Subcutaneous adipose tissue (tissue), 4 donors: ENCODE data around the gene SPATS2. TPM values are rescaled to one million over a fixed set of nuclear protein-coding genes. Genes with fewer than 3 reads are reported as not detected.

ENCODE experiments used
- total RNA-seq, 4 donors: library from RNA; depleted of rRNA; stranded (reverse); fragments of >200 nt; gene quantifications; one replicate each; pipeline ENCODE4 v1.1.0, GENCODE V29; 2016
- TF ChIP-seq, protein P1 (sequence below): fragments of 450-650 bp; IDR thresholded peaks from one replicate; pipeline ENCODE4 v1.5.1; 2016; ENCODE audit warnings: low read depth, mild to moderate bottlenecking, control low read depth, antibody characterized with exemption, moderate library complexity

SPATS2 gene
- total RNA-seq, 4 donors from 2014 or later: 10.1 to 19.5 (median 12.3) TPM

DNA sequence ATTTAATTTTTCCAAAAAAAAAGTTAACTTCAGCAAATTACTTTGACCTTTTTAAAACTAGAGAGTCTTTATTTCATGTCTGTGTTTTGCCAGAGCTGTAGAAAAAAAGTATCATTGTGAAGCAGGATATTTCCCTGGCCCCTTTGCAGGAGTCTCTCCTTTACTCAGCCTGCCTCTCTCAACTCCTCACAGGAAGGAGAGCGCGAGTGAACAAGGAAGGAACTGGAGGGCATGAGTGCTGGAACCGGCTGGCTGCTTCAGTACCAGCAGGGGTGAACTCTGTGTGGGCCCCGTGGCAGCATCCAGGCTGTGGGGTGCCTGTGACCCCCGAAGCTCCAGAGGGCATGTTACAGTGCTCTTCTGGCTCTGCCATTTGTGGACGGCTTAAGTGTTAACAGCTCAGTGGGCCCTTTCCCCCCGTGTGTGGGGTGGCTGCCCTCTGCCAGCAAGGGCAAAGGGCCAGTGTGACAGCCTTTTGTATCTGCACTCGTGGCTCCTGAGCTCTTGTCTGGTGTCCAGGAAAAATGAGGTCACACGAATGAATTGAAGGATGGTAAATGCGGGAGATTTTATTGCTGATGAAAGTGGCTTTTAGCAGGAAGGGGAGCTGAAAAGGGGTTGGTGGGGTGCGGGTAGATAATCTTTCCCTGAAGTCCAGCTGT is 95.0 kb downstream of the SPATS2 start:
- TF ChIP-seq, protein P1, sequence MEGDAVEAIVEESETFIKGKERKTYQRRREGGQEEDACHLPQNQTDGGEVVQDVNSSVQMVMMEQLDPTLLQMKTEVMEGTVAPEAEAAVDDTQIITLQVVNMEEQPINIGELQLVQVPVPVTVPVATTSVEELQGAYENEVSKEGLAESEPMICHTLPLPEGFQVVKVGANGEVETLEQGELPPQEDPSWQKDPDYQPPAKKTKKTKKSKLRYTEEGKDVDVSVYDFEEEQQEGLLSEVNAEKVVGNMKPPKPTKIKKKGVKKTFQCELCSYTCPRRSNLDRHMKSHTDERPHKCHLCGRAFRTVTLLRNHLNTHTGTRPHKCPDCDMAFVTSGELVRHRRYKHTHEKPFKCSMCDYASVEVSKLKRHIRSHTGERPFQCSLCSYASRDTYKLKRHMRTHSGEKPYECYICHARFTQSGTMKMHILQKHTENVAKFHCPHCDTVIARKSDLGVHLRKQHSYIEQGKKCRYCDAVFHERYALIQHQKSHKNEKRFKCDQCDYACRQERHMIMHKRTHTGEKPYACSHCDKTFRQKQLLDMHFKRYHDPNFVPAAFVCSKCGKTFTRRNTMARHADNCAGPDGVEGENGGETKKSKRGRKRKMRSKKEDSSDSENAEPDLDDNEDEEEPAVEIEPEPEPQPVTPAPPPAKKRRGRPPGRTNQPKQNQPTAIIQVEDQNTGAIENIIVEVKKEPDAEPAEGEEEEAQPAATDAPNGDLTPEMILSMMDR: no peak

DNA sequence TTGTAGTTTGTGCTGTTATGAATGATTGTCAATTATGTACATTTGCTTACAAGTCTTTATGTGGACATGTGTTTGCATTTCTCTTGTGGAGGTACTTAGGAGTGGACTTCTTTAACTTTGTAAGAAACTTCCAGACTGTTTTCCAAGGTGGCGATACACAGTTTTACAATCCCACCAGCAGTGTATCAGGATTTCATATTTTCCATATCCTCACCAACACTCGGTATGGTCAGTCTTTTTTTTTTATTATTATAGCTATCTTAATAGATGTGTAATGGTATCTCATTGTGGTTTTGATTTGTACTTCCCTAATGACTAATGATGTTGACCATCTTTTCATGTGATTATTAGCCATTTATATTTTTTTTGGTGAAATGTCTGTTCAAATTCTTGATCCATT is 97.9 kb downstream of the SPATS2 start:
- TF ChIP-seq, protein P1: no peak

DNA sequence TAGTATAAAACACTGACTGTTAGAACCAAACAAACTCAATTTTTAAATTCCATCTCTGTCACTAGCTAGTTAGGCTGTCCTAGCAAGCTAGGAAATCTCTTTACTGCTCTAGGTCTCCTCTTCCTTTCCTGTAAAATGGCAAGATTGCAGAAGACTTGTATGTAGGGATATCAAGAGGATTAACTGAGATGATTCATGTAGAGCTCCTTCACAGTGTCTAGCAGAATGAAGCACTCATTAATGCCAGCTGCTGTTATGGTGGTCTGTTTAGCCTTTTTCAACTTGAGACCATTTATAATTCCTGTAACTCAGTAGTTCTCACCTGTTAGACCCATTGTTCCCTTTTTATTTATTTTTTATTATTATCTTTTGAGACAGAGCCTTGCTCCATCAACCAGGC is 103.7 kb downstream of the SPATS2 start:
- TF ChIP-seq, protein P1: no peak

DNA sequence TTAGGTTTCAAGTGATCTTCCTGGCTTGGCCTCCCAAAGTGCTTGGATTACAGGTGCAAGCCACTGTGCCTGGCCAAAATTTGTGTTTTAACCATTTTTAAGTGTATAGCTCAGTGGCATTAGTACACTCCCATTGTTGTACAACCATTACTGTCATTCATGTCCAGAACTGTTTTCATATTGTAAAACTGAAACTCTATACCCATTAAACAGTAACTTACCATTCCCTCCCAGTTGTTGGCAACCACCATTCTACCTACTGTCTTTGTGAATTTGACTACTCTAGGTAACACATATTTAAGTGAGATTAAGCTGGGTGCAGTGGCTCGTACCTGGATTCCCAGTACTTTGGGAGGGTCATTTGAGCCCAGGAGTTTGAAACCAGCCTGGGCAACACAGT is 104.3 kb downstream of the SPATS2 start:
- TF ChIP-seq, protein P1: no peak

DNA sequence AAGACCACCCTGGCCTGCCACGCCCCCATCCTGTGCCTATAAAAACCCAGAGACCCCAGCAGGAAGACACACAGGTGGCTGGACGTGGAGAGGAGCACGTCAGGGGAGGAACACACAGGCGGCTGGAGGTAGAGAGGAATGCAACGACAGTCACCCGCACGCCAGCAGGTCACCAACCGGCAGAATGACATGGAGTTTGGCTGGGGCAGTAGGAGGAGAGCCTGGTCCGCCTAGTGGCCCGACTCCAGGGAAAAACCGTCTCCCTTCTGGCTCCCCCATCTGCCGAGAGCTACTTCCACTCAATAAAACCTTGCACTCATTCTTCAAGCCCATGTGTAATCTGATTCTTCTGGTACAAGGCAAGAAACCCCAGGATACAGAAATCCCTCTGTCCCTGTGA is 108.8 kb downstream of the SPATS2 start:
- TF ChIP-seq, protein P1: no peak

DNA sequence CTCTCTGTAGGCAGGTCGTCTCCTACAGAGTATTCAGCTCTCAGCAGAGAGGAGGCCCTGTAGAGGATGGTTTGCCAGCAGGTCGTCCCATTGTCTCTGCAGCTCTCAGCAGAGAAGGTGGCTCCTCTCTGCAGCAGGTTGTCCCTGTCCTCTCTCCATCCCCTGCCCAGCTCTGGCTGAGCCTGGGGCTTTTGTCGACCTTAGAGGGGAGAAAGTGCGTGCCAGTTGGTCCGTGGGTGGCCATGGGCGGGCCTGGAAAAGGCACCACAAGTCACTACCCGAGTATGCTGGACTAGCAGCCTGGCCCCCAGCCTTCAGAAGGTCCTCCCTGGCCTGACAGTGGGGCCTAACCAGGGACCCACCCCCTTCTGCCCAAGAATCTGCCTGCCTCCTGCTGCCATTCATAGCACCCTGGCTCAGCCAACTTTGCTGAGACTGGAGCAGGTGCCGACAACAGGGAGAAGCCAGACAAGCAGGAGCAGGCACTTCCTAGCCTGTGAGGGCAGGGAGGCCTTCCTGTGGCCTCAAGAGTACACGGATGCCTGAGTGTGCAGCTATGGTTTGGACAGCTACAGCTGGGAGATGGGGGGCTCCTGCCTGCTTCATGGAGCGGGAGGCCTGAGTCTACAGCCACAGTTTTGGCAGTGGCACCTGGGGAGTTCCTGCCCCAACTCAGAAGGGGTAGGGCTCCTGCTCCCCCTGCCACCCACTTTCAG is 111.8 kb downstream of the SPATS2 start:
- TF ChIP-seq, protein P1: no peak

DNA sequence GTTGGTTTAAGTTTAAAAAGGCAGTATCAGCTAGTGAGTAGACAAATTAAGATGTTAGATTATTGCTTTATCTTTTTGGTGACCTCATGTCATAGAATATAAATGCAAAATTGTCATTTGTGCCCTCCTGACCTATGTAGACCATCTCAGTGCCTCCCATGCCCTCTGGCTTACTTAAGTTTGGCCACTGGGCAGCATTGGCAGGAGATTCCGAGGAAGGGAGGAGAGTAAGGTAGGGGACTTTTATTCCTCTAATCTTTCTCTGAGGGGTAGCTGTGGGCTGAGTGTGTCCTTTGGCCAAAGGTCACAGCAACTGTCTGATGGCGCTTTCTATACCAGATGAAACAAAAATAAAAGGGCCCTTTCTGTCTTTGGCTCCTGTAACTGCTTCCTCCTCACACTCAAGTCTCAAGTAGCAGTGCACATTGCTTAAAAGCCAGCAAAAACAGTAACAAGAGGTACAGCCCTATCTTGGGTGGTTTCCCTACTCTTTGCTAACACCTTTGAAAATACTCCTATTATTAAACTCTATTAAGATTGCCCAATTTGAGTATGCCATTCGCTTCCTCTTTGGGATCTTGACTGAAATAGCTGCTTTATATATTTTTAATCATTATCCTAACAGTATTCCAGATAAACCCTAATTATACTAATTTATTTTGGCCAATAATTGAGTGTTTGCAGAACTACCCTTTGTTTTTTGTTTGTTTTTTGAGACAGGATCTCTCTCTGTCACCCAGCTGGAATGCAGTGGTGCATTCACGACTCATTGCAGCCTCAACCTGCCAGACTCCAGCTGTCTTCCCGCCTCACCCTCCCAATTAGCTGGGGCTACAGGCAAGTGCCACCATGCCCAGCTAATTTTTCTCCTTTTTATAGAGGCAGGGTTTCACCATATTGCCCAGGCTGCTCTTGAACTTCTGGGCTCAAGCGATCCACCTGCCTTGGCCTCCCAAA is 115.1 kb downstream of the SPATS2 start:
- TF ChIP-seq, protein P1: no peak
